GM19438 (cell line): ENCODE data around the gene FAM124B.

Experiments used
- ATAC-seq: cut with Tn5 transposase; IDR thresholded peaks from one replicate; pipeline ENCODE4 v1.9.1; 2021; ENCODE audit warnings: low read depth; ENCODE audit not compliant: unreplicated experiment

FAM124B gene

GRCh38 chr2:224347176-224348051, 54.5 kb downstream of the FAM124B start:
- no peak for ATAC-seq

DNA sequence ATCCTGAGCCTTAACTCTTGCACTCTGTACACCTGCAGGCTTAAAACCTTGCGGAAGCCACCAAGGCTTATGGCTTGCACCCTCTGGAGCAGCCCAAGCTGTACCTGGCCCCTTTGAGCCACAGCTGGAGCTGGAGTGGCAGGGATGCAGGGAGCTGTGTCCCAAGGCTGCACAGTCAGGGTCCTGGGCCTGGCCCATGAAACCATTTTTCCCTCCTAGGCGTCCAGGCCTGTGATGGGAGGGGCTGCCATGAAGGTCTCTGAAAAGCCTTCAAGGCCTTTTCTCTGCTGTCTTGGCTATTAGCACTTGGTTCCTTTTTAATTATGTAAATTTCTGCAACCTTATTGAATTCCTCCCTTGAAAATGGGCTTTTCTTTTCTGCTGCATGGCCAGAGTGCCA, 56.4 kb downstream of the FAM124B start:
- no peak for ATAC-seq

- no peak for ATAC-seq
Measured at GRCh38 chr2:224343226-224343625, 58.7 kb downstream of the FAM124B start.

DNA sequence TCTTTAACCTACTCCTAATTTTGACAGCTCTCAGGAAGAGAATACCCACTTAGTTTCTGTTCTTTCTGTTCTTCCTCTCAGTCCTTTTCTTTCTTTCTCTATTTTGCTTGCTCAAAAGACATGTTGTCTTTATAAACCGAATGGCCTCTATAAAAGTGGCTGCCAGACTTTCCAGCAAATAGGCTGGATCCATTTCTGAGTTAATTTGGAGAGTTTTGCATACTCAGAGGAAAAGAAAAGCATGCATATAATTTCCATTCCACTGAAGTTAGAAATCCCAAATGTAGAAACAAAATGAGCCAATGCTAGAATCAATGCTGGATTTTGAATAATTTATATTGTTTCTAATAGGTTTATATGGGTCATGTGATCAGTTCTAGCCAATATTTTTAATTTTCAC, 65.9 kb downstream of the FAM124B start:
- no peak for ATAC-seq

- no peak for ATAC-seq
Measured at GRCh38 chr2:224334726-224335125, 67.2 kb downstream of the FAM124B start.

DNA sequence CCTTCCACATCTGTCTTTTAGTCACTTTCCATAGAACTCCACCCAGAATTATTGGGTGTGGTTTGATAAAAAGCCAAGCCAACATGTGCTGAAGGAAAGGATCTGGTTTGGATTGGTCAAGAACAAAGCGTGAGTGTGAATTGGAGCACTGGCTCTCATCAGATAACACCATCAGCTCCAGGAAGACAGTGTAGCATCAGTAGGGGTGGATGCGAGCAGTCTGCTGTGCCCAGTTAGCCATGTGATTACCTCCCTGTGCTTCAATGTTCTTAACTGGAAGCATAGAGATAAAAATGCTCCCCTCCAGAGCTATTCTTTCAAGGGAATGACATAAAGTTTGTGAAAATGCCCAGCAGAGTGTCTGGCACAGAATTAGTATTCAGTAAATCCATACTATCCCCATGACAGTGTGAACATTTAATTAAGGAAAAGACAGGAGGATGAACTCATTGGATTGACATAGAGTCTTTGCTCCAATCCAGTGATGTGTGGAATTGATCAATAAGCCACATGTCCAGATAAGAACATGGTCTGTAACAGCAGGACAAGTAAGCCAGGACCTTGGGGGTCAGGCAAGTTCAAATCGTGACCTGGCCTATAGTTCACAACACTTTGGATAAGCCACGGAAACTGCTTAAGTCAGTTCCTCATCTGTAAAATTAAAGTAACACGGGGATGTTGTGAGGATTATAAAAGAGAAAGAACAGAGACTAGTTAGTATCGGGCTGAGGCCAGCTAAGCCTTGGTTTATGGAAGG, 68.0 kb downstream of the FAM124B start:
- ATAC-seq, result no peak

- ATAC-seq, result no peak
Measured at GRCh38 chr2:224331698-224332097, 70.2 kb downstream of the FAM124B start.

- no peak for ATAC-seq
Measured at GRCh38 chr2:224328798-224329197, 73.1 kb downstream of the FAM124B start.
